Measurements from ENCODE around the gene XRCC3.

XRCC3 gene

GRCh38 chr14:103679351-103679750, 35.9 kb downstream of the XRCC3 start:
- H3K4me3 ChIP-seq (ENCODE audit: low read depth, low read length) = no peak overlapping the region
- DNase-seq (ENCODE audit: low read depth) = no peak
- TF ChIP-seq CTCF (IDR thresholded peaks at IDR 0.05; ENCODE audit: control insufficient read depth, extremely low read depth, insufficient read depth) = peak; percentile 34

GRCh38 chr14:103676881-103677675, 38.2 kb downstream of the XRCC3 start:
- DNase-seq (ENCODE audit: low read depth) = no peak
- H3K4me3 ChIP-seq (ENCODE audit: low read depth, low read length) = no peak overlapping the region
- no peak for TF ChIP-seq CTCF (IDR thresholded peaks at IDR 0.05; ENCODE audit: control insufficient read depth, extremely low read depth, insufficient read depth)

- no peak overlapping the region for H3K4me3 ChIP-seq (ENCODE audit: low read depth, low read length)
- no peak for DNase-seq (ENCODE audit: low read depth)
- TF ChIP-seq CTCF (IDR thresholded peaks at IDR 0.05; ENCODE audit: control insufficient read depth, extremely low read depth, insufficient read depth) = no peak
These were observed 39.3 kb downstream of the XRCC3 start for GRCh38 chr14:103675957-103676356.

GRCh38 chr14:103671911-103672310, 43.3 kb downstream of the XRCC3 start:
- DNase-seq (ENCODE audit: low read depth) = no peak
- H3K4me3 ChIP-seq (ENCODE audit: low read depth, low read length) = no peak overlapping the region
- TF ChIP-seq CTCF (IDR thresholded peaks at IDR 0.05; ENCODE audit: control insufficient read depth, extremely low read depth, insufficient read depth) = no peak

- DNase-seq (ENCODE audit: low read depth) = no peak
- TF ChIP-seq CTCF (IDR thresholded peaks at IDR 0.05; ENCODE audit: control insufficient read depth, extremely low read depth, insufficient read depth) = no peak
- H3K4me3 ChIP-seq (ENCODE audit: low read depth, low read length) = no peak overlapping the region
These were observed 45.9 kb downstream of the XRCC3 start for GRCh38 chr14:103669370-103669769.

GRCh38 chr14:103668117-103668516, 47.1 kb downstream of the XRCC3 start:
- no peak overlapping the region for H3K4me3 ChIP-seq (ENCODE audit: low read depth, low read length)
- DNase-seq (ENCODE audit: low read depth) = no peak
- TF ChIP-seq CTCF (IDR thresholded peaks at IDR 0.05; ENCODE audit: control insufficient read depth, extremely low read depth, insufficient read depth) = no peak

- TF ChIP-seq CTCF (IDR thresholded peaks at IDR 0.05; ENCODE audit: control insufficient read depth, extremely low read depth, insufficient read depth) = no peak
- DNase-seq (ENCODE audit: low read depth) = no peak
- no peak overlapping the region for H3K4me3 ChIP-seq (ENCODE audit: low read depth, low read length)
These were observed 47.6 kb downstream of the XRCC3 start for GRCh38 chr14:103667671-103668070.

Data from LNCaP clone FGC (cell line).